GM19240 (cell line): Measurements from ENCODE around the gene ADGRV1.
"Not testable (repeated sequence)": the region's sequence is repeated elsewhere in the genome, so short reads cannot be mapped to it uniquely, and the experiment has no call there.

Experiments
- DNase-seq: peaks from one replicate; pipeline ENCODE4 v3.0.0; 2011; ENCODE audit warnings: low spot score; ENCODE audit not compliant: insufficient read length

Gene ADGRV1

DNA sequence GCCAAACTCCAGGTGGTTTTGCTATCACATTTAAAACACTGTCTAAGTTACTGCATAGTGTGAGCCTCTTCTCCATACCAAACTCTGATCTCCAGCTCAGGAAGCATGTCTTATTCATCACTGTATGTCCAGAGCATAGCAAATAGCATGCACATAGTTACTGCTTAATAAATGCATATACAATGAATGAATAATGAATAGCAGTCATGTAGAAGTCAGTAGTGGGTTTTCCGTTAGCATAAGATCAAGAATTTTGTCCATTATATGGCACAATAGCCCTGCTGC lies 495.1 kb downstream of the ADGRV1 start:
- DNase-seq = no peak

DNA sequence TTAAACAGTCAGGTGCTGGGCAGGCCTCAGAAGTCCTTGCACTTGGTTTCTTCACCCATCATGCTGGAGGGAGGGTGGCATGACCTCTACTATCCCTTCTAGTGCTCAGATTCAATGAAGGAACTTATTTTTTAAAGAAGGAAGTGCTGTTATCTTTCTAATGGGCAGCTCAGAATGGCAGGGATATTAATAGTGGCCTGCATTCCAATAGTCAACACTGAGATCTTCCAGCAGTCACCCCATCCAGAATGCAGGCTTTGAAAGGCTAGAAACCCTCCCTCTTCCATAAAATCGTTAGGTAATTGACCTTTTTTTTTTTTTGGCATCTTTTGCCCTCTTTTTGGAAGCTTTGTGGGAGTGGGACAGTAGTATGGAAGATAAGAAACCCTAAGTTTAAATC lies 499.6 kb downstream of the ADGRV1 start:
- DNase-seq = no peak

DNA sequence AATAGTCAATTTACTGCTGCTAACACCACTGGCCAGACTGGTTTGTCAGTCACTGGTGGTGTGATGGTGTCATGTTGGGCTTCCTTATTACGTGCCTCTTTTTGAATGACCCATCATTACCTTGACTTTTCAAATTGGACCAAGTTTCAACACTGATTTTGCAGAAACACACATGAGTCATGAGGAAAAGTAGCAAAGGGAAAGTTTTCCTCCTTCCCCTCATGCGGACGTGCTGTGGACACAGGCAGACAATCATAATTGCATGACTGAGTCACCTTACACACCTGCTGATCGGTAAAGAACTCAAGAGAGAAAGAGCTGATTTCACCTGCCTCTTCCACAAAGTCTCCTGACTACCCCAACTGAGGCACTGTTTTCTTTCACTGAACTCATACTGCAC lies 500.0 kb downstream of the ADGRV1 start:
- no peak for DNase-seq

DNA sequence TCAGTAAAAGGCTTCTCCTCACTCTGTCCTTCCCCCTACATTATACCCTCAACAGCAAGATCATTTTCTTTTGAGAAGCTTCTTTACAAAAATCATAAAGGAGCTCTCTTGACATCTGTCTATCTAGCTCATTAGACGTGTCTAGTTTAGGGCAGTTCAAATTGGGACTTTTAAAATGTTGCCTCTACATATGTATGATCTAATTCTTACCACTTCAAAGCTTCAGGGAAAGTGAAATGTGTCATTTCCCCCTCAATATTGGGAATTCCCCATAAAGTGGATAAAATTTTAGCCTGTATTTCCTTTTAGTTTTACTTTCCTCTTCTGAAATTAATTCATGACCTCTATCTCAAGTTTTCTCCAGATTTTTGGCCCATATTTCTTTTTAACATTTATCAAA lies 500.8 kb downstream of the ADGRV1 start:
- DNase-seq = no peak

DNA sequence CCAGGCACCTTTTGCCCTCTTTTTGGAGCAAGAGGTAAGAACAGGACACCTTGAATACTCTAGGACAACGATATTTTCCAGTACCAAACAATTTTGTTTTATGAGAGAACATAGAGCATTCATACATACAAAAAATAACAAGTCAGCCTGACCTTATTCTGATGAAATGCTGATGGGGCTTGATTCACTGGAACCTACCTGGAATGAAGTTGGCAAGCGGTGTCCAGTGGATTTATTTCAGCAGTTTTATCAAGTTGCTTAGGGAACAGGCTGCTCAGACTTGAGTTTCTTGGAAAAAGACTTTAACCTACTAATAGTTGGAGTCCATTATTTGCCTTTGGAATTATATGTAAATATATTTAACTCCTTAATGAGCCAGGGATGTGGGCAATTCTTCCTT lies 502.5 kb downstream of the ADGRV1 start:
- DNase-seq = no peak

DNA sequence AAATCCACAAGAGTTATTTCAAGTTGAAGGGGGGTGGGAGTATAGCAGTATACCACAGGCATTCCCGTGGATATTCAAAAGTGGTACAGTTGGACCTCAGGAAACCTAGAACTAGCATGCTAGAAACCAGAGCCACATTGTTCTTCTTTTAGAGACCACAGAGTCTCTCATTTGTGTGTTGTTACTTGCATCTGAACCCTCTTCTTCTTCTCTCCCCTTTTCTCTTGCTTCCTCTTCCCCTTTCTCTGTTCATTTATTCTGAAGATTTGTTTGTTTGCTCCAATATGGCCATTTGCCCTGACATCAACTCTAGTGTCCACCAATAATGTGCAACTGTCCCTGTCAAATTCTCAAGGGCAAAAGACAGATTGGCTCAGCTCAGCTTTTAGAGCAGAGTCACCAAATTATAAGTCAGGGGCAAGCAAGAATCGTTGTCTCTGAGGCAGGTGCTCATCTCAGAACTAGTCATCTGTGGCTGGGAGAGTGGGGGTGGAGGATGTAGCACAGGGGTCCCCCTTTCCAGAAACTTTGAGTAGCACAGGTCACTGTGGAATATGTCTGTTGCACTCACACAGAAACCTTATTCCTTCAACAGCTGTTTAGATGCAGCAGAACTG lies 503.5 kb downstream of the ADGRV1 start:
- DNase-seq = no peak

DNA sequence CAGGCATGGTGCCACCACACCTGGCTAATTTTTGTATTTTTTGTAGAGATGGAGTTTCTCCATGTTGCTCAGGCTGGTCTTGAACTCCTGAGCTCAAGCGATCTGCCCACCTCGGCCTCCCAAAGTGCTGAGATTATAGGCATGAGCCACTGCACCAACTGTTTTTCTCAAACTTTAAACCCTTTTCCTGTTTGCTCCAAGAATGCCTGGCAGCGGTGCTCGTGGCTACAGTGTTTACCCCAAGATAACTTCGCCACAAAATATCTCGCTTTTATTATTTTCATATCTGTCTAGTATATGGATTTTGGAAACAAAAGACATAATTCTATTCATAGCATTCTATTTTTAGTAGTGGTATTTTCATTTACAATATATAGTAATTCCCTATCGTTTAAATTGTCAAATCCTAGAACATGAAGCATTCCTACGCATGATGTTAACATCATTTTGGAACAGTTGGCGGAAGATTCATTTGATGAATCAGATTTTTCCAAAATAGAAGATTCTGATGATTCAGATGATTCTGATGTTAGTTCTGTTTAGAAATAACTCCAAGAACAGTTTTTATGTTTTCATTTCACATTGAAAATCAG lies 504.6 kb downstream of the ADGRV1 start:
- not testable (repeated sequence) for DNase-seq

DNA sequence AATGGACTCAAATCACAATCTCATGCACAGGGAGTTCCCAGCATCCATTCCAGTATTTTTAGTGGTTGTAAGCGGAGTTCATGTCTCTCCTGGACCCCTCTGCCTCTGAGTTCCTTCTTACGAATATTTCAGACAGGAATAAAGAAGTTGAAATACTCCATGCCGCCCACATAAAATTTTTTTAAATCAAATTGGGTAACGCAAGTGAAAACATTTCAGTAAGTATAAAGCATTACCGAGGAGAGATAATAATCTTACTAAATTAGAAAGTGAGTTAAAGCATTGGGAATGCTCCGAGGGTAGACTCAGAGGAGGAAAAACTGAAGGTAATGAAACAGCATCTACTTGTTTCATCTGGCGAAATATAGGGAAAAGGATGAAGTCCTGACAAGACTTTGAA lies 506.9 kb downstream of the ADGRV1 start:
- DNase-seq = no peak

DNA sequence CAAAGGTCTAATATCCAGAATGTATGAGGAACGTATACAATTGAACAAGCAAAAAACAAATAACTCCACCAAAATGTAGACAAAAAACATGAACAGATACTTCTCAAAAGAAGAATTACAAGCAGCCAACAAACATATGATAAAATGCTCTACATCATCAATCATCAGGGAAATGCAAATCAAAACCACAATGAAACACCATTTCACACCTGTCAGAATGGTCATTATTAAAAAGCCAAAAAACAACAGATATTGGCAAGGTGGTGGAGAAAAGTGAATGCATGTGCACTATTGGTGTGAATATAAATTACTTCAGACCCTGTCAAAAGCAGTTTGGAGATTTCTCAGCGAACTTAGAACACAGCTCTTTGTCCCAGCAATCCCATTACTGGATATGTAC lies 510.8 kb downstream of the ADGRV1 start:
- no peak for DNase-seq

DNA sequence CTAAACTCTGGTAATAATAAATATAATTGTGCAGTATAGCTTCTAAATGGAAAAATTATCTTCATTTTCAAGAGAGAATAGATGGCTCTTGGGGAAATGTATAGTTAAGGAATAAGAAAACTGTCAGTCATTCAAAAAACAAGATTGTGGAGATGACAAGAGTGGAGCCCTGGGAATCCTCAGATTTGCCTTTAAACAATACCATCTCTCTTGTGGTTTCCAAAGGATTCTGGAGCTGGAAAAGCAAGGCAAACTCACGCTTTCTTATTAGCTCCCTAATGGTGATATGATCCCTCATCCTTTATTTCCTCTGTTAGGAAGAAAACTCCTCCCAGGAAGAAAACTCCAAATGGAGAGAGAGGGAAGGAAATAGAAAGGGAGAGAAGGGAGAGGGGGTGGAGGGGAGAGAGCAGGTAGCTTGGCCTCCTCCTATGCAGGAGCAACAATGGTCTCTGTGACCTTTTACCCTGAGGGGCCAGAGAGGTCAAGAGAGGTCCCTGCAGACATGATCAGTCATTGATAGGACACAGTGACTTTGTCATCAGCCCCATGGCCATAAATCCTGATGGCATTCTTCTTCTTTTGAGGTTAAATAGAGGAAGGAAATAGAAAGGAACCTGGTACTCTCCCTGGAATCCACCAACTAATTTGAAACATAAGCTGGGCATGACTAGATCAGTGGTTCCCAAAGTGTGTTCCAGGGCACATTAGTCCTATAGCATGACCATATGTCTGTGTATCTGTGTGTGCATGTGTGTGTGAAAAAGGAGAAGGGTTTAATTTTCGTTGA lies 512.4 kb downstream of the ADGRV1 start:
- DNase-seq = no peak

DNA sequence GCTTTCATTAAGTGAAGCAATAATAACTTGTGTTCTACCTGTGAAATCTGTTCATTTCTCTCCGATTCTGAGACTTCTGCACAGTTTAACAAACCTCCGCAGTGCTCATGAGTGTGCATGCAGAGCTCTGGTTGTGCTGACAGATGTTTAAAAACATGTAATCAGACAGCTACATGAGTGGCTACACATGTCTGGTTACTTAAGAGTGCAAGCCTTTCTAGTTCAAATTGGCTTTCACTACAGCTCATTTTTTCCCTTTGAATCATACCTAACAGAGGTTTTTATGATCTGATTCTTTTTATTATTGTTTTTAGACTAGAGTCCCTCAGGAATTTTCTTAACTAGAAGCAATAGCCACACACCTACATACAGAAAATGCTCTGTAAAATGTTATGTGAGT lies 514.3 kb downstream of the ADGRV1 start:
- DNase-seq = no peak

DNA sequence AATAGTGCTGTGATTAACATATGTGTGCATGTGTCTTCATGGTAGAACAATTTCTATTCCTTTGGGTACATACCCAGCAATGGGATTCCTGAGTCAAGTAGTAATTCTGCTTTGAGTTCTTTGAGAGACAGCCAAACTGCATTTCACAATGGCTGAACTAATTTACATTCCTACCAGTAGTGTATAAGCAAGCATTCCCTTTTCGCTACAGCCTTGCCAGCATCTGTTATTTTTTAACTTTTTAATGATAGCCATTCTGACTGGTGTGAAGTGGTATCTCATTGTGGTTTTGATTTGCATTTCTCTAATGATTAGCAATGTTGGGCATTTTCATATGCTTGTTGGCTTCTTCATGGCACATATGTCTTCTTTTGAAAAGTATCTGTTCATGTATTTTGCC lies 516.0 kb downstream of the ADGRV1 start:
- no peak for DNase-seq

DNA sequence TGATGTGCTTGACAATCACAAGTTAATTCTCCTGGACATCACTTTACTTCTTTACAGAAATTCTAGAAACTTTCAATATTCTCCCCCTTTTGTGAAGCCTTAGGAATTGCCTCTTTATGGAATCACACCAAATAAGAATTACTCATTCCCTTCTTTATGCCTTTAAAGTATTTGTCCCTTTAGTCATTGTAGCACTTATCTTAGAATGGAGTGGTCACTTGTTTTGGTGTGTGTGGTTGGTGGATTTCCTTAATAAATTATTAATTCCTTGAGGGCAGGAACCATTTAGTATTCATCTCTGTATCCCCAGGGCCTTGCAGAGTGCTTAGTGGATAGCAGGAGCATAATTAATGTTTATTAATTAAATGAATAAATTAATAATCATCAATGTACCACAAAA lies 517.5 kb downstream of the ADGRV1 start:
- no peak for DNase-seq

DNA sequence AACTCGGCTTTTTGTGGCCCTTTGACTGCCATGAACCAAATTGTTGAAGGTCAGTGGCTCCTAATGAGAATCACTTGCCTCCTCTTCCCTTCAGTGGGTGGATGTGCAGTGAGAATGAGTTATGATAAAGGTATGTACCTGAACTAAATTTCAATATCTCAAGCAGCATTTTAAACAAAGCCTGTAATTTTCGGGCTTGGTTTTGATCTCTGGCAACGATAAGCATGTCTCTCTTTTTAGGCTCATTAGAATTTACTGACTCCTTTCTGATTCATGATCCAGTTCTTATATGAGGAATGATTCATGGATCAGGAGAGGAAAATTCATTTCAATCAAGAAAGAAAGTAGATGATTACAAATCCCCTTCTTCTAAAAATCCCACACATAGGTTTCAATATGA lies 519.0 kb downstream of the ADGRV1 start:
- no peak for DNase-seq

DNA sequence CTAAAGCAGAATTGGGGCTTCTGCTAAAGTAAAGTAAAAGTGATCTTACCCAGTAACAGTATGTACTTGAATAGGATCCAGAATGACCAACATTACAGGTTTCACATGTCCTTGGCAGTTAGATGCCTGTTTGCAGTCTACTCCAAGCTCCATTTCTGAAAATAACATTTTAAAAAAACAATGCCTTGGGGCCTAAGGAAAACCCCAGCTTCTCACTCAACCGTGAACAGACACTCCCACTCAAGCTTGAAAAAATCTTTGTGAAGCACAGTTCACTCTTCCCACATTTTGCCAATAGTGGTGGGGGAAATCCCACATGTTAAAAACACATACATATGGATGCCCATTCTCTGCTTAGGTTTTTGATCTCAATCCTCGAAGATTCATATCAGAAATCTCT lies 520.4 kb downstream of the ADGRV1 start:
- no peak for DNase-seq

DNA sequence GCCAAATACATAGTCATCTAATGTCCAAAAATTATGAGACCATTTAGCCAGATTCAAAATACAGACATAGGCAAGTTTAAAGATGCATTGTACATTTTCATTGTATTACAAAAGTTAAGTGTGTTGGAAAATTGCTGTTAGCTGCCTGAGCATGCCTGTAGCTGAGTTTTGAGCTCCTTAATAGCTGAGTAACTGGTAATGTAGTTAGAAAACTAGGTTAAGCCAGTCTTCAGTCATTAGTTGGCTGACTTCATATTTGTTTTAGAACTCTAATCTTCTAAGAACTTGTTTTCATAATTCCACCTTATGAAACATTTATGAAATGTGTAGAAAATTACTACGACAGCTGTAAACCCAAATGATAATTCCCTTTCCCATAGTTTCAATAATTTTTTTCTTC lies 531.2 kb downstream of the ADGRV1 start:
- no peak for DNase-seq

DNA sequence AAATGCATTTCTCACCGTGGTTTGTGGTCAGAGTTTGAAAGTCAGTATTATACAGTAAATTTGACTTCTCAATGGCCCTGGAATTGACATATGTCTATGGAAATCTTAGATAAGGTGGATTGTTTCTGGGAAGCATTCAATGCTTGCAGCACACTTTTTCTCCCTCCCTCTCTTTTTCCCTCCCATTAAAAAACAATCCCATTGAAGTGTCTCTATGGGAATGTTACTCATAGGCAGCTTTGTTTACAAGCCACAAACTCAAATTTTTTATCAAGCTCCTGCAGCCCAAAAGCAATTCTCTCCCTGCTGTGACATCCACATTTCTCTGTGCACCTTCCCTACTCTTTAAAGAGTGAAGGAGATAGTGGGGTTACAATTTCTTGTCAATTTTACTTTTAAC lies 532.4 kb downstream of the ADGRV1 start:
- DNase-seq = no peak

DNA sequence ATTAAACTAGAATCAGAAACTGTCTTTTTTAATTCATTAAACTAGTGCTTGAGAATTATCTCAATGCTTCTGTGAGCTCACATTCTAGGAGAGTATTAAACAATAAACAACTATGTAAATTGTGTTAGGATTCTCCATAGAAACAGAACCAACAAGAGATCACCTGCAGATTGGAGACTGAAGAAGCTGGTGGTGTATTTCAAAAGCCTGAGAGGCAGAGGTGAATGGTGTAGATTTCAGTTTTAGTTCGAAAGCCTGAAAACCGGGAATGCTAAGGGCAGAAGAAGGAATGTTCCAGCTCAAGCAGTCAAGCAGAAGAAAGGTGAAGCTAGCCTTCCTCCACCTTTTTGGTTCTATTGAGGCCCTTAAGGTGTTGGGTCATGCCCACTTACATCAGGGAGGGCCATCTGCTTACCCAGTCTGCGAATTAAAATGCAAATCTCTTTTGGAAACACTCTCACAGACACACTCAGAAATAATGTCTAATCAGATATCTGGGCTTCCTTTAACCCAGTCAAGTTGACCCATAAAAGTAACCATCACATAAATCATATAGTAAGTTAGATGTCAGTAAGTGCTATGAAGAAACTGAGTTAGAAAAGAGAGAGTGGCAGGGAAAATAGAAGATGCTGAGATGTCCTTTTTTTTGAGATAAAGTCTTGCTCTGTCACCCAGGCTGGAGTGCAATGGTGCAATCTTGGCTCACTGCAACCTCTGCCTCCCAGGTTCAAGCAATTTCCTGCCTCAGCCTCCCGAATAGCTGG lies 533.1 kb downstream of the ADGRV1 start:
- no peak for DNase-seq

DNA sequence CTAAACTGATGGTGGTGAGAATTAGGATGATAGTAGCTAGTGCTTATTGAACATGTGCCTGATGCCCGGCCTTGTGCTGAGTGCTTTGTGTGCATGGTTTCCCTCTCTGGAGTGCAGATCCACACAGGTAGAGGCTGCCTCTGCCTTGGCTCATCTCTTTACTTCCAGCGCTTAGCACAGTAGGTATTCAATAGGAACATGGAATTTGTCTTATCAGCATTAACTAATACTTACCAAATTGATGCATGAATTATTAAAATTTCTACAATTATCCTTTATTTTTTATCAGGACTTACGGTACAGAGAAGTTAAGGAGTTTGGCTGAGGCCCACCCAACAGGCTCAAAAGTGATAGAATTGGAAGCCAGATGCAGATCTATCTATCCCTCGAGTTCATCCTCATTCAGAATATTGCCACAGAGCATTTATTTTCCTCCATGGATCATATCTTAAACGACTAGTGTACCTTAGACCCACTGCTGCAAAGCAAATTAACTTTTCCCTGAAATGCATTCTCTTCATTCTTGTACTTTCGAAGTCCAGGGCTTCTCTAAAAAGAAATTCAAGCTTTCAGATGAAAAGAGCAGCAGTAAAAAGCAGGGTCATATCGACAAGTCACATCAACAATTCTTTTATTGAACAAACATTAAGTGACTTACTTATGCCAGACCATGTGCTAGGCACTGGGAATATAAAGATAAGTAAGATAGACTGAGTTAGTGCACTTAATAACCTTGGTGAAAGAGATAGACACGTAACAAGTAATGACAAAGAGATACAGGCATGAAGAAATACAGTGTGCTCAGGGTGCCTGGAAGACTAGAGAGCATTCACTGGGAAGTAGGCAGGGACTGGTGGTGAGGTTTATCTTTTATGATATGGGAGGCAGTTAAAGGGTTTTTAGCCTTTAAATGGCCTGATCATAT lies 534.5 kb downstream of the ADGRV1 start:
- DNase-seq = no peak

DNA sequence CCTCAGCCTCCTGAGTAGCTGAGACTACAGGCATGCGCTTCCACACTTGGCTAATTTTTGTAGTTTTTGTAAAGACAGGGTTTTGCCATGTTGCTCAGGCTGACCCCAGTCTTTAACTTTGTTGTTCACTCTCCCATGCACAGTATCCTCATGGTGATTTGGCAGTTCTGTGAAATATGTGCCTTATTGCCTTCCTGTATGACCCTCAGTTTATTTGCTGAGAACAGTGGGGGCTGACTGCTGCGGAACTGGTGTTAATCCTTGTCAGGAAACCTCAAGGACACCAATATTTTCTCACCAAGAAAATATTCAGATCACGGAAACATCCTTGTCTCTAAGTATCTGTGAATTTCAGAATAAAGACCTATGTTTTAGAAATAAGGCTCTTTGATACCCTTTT lies 536.7 kb downstream of the ADGRV1 start:
- no peak for DNase-seq

DNA sequence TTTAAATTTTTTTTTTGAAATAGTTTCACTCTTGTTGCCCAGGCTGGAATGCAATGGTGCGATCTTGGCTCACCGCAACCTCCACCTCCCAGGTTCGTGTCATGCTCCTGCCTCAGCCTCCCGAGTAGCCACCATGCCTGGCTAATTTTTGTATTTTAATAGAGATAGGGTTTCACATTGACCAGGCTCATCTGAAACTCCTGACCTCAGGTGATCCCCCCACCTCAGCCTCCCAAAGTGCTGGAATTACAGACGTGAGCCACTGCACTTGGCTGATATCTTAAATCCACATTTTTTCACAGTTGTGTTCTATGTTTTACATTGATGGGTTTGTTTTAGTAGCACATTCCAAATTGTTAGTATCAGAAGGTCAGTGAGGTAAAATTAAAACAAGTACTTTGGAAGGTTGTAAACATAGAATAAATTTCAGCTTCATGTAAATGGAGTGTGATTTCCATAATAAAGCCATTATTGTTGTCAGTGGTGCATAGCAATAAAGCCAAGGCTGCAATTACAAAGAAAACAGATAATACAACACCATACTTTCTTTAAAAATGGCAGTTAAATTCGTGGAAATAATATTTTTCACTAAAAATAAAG lies 537.3 kb downstream of the ADGRV1 start:
- no peak for DNase-seq
